HG03575 (cell line): Measurements from ENCODE around the gene APOM.

Source experiments
- ATAC-seq: cut with Tn5 transposase; IDR thresholded peaks from one replicate; pipeline ENCODE4 v1.9.1; 2021; ENCODE audit not compliant: unreplicated experiment, insufficient number of reproducible peaks, low FRiP score; ENCODE audit errors: extremely low read depth

APOM gene

GRCh38 chr6:31693535-31693934 lies 37.8 kb downstream of the APOM start:
- no peak for ATAC-seq

GRCh38 chr6:31697555-31697954 lies 41.9 kb downstream of the APOM start:
- no peak for ATAC-seq

GRCh38 chr6:31700740-31701401 lies 45.2 kb downstream of the APOM start:
- ATAC-seq, result no peak

- ATAC-seq, result no peak
Observed at GRCh38 chr6:31701666-31702404, 46.1 kb downstream of the APOM start.

GRCh38 chr6:31702405-31702818 lies 46.7 kb downstream of the APOM start:
- no peak for ATAC-seq

GRCh38 chr6:31702819-31703716 lies 47.4 kb downstream of the APOM start, which contains the start of gene ABHD16A:
TSS of gene ABHD16A (minus strand) at chr6:31703324. CDS start at chr6:31703281, 43 bp downstream.
- no peak for ATAC-seq

GRCh38 chr6:31705931-31706330 lies 50.2 kb downstream of the APOM start:
- no peak for ATAC-seq

GRCh38 chr6:31706599-31706998 lies 50.9 kb downstream of the APOM start, which contains the start of gene LY6G6F:
TSS of gene LY6G6F (plus strand) at chr6:31706866. CDS start at chr6:31706907, 41 bp downstream.
- ATAC-seq, result no peak

GRCh38 chr6:31707701-31708100 lies 52.0 kb downstream of the APOM start:
- ATAC-seq, result no peak
